Stimulated activated CD8-positive, alpha-beta memory T cell treated with anti-CD3 and anti-CD28 coated beads, Interleukin-7, amount 100 ng/mL, for 1 hour (primary cell): ENCODE data around the gene TMEM134.
"Not testable (repeated sequence)": the region's sequence is repeated elsewhere in the genome, so short reads cannot be mapped to it uniquely, and the experiment has no call there.

Experiments used
- DNase-seq, 2 donors: peaks; one replicate each; pipeline ENCODE4 v3.0.0-alpha.2; 2020; ENCODE audit warnings: low read depth in 2 of 2

TMEM134 gene

GRCh38 chr11:67485873-67486361 lies 16.9 kb upstream of the TMEM134 start:
- not testable (repeated sequence) for DNase-seq

DNA sequence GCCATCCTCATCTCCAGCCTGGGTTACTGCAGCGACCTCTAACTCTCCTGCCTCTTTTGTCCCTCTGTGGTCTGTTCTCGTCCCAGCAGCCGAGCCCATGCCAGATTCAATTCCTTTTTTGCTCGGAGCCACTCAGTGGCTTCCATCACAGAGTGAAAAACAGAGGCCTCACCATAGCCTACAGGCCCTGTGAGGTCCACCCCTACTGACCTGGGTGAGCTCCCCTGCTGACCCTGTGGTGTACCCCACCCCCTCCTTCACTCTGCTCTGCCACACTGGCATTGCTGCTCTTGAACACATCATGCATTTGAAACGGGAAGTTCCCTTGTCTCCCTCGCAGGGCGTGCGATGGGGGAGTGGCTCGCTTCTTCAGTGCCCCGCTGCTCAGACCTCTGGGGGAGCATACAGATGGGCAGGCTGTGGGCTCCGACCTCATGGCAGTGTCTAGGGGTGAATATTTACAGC lies 15.8 kb upstream of the TMEM134 start:
- no peak for DNase-seq

DNA sequence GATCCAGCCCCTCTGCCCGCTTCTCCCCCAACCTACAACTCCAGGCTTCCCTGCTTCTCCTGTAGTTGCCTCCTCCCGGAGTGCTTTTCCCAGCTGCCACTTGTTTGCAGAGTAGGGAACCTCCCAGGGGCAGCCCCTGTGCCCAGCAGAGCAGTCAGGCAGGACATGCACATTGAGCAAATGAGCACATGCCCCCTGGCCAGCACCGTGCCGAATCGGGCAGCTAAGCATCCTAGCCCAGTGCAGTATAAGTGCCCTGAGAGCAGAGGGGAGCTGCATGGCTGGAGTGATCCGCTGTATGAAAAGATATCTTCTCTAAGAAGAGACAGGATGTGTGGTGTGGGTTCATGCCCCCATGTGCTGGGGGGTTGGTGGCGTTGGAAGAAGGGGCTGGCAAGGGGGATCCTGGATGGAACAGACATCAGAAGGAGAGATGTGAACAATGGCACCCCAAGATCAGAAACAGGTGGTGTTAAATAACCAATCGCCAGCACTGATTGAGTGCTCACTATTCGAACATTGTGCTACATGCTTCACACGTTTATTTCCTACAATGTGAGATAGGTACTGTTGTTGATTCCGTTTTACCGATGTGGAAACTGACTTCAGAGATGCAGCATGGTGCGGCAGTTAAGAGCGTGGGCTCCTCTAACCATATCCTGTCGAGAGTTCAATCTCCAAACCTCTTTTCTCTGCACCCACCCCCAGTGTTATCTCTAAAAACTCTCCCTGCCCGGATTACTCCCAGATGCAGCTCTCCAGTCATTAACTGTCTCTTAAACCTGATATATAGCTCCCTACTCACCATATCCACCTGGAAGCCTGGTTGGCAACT lies 15.0 kb upstream of the TMEM134 start:
- DNase-seq, result no peak

GRCh38 chr11:67482827-67483798 lies 14.1 kb upstream of the TMEM134 start, which contains the start of gene AIP:
Gene AIP (plus strand): TSS chr11:67483026. CDS start chr11:67483159, 133 bp downstream.
- DNase-seq, result peak; percentile 82 to 92

DNA sequence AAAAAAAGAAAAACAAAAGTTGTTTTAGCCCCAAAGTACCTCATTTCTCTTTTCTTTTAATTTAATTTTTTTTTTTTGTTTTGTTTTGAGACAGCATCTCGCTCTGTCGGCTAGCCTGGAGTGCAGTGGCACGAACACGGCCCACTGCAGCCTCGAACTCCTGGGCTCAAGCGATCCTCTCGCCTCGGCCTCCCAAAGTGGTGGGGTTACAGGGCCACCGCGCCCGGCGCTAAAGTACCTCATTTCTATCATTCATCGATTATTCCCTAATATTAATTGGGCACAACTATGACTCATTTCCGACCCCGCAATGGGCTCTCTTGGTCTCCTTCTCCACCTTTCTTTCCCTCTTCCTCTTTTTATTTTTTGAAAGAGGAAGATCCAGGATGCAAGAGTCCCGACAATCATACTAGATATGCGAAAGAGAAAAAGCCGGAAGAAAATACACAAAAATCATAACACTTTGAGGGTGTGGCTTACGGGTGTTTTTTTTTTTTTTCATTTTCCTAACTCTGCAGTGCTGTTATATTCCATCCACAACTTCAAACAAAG lies 13.3 kb upstream of the TMEM134 start:
- DNase-seq, result no peak

DNA sequence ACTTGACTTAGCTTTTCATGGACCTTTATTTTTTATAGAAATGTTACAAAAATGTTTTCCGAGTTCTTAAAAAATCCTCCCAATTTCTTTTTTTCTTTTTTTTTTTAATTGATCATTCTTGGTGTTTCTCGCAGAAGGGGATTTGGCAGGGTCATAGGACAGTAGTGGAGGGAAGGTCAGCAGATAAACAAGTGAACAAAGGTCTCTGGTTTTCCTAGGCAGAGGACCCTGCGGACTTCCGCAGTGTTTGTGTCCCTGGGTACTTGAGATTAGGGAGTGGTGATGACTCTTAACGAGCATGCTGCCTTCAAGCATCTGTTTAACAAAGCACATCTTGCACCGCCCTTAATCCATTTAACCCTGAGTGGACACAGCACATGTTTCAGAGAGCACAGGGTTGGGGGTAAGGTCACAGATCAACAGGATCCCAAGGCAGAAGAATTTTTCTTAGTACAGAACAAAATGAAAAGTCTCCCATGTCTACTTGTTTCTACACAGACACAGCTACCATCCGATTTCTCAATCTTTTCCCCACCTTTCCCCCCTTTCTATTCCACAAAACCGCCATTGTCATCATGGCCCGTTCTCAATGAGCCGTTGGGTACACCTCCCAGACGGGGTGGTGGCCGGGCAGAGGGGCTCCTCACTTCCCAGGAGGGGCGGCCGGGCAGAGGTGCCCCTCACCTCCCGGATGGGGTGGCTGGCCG lies 8.4 kb upstream of the TMEM134 start:
- not testable (repeated sequence) for DNase-seq

DNA sequence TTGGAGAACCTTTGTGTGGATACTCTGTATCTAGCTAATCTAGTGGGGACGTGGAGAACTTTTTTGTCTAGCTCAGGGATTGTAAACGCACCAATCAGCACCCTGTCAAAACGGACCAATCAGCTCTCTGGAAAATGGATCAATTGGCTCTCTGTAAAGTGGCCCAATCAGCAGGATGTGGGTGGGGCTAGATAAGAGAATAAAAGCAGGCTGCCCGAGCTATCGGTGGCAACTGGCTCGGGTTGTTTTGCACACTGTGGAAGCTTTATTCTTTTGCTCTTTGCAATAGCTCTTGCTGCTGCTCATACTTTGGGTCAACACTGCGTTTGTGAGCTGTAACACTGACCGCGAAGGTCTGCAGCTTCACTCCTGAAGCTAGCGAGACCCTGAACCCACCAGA lies 7.6 kb upstream of the TMEM134 start:
- not testable (repeated sequence) for DNase-seq

GRCh38 chr11:67472882-67473281 lies 3.8 kb upstream of the TMEM134 start:
- no peak for DNase-seq

DNA sequence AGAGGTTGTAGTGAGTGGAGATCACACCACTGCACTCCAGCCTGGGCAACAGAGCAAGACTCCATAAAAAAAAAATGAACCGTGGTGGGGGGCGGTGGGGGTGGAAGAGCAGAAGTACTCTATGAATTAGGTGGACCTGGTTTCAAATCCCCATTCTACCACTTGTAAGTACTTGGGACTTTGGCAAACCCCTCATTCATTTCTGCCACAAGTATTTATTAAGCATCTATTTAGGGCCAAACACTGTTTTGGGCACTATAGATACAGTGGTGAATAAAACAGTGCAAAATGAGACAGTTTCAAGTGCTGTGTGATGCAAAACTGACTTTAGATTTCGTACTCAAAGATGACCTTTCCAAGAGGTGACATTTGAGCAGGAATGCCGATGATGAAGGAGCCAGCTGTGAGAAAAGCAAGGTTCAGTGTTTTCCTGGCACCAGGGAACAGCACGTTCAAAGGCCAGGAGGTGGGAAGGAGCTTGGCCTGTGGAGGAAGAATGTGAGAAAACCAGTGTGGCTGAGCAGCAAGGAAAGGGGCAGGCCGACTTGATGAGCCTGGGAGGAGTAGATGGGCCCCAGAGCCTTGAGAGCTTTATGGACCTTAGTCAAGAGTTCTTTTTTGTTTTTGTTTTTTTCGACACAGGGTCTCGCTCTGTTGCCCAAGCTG lies 1.4 kb upstream of the TMEM134 start:
- DNase-seq, result no peak

DNA sequence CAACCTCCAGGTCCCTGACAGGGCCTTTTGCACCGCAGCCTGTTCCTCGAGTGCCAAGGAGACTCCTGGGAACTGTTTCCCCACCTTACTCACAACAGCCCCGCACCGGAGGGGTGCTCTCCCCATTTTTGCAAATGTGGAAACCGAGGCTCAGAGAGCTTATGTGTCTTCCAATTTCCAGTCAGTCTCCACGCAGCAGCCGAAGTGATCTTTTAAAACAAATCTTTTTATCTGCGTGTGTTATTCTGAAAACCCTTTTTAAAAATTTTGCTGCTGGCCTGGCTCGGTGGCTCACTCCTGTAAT lies 409 bp upstream of the TMEM134 start:
- no peak for DNase-seq

GRCh38 chr11:67468456-67468758 lies 644 bp downstream of the TMEM134 start:
- DNase-seq, result no peak

- no peak for DNase-seq
Observed at GRCh38 chr11:67468056-67468455, 995 bp downstream of the TMEM134 start.

DNA sequence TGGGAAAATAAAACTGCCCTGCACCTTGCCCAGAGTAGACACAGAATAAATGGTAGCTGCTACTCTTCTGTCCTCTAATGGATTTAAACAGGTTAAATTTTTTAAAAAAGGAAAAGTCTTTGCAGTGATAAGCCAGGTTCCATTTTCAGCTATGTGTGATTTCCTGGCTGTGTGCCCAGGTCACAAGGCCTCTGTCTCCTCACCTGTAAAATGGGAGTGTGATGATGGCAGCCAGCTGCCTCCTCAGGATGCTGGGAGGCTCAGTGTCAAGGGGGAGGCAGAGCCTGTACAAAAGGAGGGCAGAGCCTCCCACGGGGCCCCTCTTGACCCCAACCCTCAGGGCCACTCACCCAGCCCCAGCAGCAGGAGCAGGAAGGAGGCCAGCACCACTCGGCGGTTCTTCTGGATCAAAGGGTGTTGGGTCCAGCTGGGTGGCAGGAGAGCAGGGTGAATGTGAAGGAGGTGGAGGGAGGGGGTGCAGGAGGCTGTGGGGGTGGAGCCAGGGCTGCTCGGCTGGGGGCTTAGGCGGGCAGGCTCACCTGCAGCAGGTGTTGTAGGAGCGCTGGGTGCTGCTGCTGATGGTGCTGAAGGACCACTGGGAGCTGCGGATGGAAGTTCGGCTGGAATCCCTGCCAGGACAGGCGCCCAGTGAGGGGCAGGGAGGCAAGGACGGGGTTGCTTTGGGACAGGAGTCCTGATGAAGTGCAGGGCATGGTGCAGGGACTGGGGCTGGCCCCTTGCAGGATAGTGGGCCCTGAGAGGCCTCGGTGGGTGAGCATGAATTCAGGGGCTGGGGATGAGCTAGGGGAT lies 1.9 kb downstream of the TMEM134 start:
- DNase-seq, result no peak

- no peak for DNase-seq
Observed at GRCh38 chr11:67466367-67466766, 2.7 kb downstream of the TMEM134 start.

DNA sequence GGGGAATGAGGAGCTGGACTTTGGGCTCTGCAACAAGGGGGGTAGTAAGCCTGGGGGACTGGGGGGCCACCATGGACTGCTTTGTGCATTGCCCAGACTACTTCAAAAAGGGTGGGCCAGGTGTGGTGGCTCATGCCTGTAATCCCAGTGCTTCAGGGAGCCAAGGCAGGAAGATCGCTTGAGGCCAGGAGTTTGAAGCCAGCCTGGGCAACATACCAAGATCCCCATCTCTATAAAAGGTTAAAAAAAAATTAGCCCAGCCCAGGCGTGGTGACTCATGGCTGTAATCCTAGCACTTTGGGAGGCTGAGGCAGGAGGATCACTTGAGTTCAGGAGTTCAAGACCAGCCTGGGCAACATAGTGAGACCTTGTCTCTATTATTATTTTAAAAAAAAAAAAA lies 3.5 kb downstream of the TMEM134 start:
- DNase-seq, result not testable (repeated sequence)

- no peak for DNase-seq
Observed at GRCh38 chr11:67465189-67465510, 3.9 kb downstream of the TMEM134 start.

DNA sequence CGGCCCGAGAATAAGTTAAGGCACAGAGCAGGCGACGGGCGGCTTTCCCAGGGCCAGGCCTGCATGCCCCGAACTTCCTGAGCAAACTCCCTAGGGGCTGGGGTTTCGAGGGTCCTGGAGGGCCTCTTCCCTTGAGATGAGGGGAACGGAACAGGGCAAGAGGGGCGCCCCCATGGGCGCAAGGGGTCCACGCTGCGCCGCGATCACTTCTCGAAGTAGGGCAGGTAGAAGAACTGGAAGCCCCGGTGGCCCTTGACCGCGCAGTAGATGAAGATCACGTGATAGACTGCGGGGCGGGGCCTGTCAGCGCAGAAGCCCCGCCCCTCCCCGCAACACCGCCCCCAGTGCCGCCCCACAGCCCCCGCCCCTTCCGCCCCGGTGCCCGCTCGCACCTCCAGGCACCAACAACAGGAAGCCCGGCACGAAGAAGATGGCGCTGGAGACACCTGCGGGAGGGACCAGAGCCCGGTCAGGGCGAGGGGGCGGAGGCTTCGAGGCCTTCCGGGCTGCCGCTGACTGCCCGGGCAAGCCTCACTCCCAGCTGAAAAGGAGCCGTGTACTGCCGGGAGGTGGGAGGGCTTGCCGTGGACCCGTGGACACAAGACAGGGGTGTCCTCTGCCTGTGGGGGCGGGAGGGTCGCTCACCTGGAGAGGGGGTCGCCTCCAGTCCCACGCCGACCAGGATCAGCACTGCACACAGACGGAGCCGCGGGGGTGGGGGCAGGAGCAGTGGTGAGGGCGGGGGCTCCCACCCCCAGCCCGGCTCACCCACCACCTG lies 4.5 kb downstream of the TMEM134 start:
- DNase-seq, result peak; percentile 75 to 84

DNA sequence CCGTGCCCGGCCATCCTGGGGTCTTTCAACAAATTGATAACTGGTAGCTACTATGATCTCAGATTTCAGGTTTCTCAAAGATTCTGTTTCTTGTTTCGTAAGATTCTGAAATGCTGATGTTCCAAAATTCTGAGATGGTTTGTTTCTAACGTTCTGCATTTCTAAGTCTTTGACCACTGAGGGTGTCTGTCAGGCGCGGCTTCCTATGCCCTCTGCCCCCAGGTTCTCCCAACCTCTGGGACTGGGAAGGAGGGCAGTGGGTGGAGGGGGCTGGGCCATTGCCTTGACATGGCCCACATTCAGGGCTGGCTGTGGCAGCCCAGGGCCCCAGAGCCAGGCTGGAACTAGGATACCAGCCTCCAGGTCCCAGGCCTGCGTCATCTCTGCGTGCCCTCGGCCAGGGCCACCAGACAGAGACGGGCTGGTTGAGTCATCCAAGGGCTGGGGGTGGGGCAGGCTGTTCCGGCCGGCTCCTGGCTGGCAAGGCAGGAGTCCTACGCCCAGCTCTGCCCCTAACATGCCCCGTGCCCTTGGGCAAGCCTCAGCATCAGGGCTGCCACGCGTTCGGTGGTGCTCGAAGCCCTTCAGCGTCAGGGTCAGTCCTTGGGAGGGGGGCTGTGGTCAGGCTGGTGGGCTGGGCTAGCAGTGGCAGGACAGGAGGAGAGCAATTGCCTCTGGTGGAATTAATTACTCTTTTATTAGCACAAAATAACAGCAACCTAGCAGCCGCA lies 5.2 kb downstream of the TMEM134 start:
- no peak for DNase-seq

DNA sequence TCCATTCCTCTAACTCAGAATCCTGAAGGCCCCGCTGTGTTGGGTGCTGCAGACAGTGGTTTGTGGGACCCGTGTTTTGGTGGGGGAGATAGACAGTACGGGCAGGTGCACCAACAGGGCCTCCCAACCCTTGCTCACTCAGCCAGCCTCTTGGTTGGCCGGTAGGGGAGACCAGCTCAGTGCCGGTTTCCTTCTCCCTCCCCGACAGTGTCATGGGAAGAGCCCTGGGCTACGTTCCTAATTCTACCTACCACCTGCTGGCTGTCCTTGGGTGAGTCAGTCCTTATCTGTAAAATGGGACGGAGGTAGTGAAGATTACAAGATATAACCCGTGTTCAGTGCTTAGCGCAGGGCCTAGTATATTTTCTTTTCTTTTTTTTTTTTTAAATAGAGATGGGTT lies 5.9 kb downstream of the TMEM134 start:
- no peak for DNase-seq
